Type B pancreatic cell (in vitro differentiated cells): ENCODE data around the gene M6PR. TPM values are rescaled to one million over a fixed set of nuclear protein-coding genes. Genes with fewer than 3 reads are reported as not detected.

Experiments used
- DNase-seq: peaks from one replicate; pipeline ENCODE4 v3.0.0; 2021; ENCODE audit warnings: mixed read lengths; ENCODE audit not compliant: unreplicated experiment; ENCODE audit errors: extremely low spot score
- H3K27ac Mint-ChIP-seq: 2 replicates; pipeline ENCODE4 v1.8.0; 2021; ENCODE audit warnings: mild to moderate bottlenecking, mixed read lengths
- H3K27me3 Mint-ChIP-seq: 2 replicates; pipeline ENCODE4 v1.8.0; 2021; ENCODE audit warnings: mixed read lengths
- H3K36me3 Mint-ChIP-seq: 2 replicates; pipeline ENCODE4 v1.8.0; 2021; ENCODE audit warnings: mixed read lengths
- H3K4me1 Mint-ChIP-seq: one replicate; pipeline ENCODE4 v1.8.0; 2021; ENCODE audit warnings: mixed read lengths; ENCODE audit not compliant: unreplicated experiment
- H3K4me3 Mint-ChIP-seq: 2 replicates; pipeline ENCODE4 v1.8.0; 2021; ENCODE audit warnings: mild to moderate bottlenecking, mixed read lengths
- H3K9me3 Mint-ChIP-seq: 2 replicates; pipeline ENCODE4 v1.8.0; 2021; ENCODE audit warnings: mixed read lengths
- CTCF ChIP-seq: fragments of 200-600 bp; sonication (generic); conservative IDR thresholded peaks from 2 replicates; pipeline ENCODE4 v1.5.0; 2021; ENCODE audit warnings: antibody characterized with exemption, mild to moderate bottlenecking
- long read RNA-seq: library from polyadenylated mRNA; unstranded; transcript quantifications from one replicate; pipeline ENCODE4 v2.0.0, GENCODE V29; 2020
- total RNA-seq: library from RNA; stranded (reverse); gene quantifications from 2 replicates; pipeline ENCODE4 v1.2.1, GENCODE V29; 2021; ENCODE audit warnings: low replicate concordance

M6PR gene
- 129 and 264 TPM in 2 replicates for total RNA-seq
- long read RNA-seq, transcript M6PR-201 (7 exons, 2,756 nt): major isoform, 1,060 of 1,288 reads
- long read RNA-seq, partial matches to known transcripts: 57 of 1,288 reads
- long read RNA-seq, other reads (novel, unspliced or antisense): 171 of 1,288 reads

DNA sequence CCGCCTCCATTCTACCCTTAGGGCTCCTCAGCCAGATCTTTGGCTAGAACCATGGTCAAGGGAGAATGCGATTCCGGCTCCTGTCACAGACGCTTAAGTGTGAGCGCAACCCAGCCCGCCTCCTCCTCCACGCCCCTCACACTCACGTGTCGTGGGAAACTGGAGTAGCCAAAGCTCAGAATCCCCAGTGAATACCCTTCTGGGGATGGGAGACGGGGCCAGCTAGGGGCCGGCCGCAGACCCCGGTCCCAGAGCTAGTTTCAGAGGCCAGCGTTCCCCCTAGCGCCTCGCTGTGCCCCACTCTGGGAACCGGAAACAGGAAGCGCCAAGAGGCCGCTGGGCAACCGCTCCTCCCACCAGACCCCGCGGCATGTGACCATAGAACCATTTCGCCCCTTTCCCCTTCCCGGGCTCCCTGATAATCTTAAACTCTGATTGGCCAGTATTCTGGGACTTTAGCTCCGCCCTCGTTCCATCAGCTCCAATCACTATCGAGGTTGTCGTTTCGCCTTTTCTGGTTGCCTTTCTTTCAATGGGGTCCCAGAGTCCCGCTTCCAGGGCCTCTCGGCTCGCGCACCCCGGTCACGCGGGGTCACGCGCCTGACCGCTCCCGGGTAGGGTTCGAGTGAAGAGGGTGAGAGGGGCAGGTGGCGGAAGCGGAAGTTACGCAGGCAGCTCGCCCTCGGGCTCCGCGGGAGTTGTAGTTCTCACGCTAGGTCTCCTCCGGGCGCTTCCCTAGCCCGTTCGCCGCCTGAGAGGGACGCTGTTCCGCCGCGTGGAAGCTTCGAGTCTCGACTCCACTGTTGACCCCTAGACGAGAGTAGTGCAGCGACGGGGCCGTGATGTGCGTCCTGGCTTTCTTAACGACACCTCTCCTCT is at the start of gene M6PR:
Gene M6PR (minus strand): TSS at position 304 of the 879 bp plus-strand sequence. CDS start 3,241 bp downstream, outside the sequence.
- H3K9me3 Mint-ChIP-seq: no peaks in the 10 kb centered on the region
- TF ChIP-seq CTCF: peak; percentile 54
- peak within 1 kb of the TSS; percentile 98 for H3K27ac Mint-ChIP-seq
- peaks cover 36% of the 10 kb centered on the region for H3K36me3 Mint-ChIP-seq
- peak; percentile 94 for DNase-seq
- peaks cover 4% of the 10 kb centered on the region for H3K4me1 Mint-ChIP-seq
- H3K4me3 Mint-ChIP-seq: peak within 1 kb of the TSS; percentile 95
- no peaks in the 10 kb centered on the region for H3K27me3 Mint-ChIP-seq

DNA sequence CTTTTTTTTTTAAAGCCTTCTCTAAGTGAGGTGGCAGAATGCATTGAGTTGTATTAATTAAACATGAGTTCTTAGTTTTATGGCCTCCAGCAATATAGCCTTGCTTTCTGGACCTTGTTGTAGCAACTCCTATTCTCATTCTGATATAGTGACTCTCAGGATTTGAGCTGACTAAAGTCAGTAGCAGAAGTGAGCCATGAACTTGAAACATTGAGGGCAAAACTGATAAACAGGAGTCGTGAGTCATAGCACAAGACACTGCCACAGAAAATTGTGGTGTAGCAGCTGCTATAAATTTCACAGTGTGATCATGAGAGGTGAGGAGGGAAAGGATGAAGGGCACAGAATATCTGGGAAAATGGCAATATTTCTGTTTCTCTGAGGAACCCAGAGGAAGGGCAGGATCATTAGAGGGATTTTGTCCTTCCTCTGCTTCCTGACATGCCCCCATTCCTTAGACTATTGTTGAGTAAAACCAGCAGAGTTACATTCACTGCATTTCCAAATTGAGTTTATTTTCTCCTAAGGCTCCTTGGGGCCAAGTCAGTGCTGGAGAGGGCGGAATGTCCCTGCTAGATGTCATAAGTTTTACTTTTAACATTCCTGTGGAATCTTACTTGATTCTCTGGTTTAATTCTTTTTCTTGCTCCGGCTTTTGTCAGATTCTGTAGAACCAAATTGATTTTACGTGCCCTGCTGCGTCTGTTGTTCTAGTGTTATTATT is 47.4 kb upstream of the M6PR start:
- no peaks in the 10 kb centered on the region for H3K36me3 Mint-ChIP-seq
- no peak overlapping the region for H3K4me3 Mint-ChIP-seq
- TF ChIP-seq CTCF: no peak
- no peaks in the 10 kb centered on the region for H3K27me3 Mint-ChIP-seq
- no peaks in the 10 kb centered on the region for H3K4me1 Mint-ChIP-seq
- no peak for DNase-seq
- no peak overlapping the region for H3K27ac Mint-ChIP-seq
- H3K9me3 Mint-ChIP-seq: no peaks in the 10 kb centered on the region

DNA sequence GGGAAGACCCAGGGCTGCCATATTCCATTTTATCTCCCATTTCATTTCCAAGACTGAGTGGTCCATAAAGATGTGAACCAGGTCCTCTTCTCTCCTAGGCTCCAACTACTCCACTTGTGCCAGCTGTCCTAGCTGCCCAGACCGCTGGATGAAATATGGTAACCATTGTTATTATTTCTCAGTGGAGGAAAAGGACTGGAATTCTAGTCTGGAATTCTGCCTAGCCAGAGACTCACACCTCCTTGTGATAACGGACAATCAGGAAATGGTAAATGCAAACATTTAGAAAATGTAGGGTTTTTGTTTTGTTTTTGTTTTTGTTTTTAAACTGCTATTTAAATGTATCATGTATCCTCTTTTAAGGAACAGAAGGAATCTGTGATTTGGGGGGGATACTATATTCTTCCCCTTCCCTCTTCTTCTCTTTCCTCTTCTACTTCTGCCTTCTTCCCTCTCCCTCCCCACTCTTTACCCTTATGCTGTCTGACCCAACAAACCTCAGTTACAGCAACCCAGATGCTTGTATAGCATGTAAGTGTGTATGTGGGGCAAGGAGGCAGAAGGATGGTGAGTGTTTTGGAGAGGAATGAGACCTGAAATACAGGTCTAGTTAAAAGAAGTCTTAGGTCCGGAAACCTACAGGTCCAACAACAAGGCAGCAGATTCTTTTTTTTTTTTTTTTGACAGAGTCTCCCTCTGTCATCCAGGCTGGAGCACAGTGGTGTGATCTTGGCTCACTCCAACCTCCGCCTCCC is 45.8 kb upstream of the M6PR start:
- Mint-ChIP-seq H3K4me3 (no peak overlapping the region), H3K36me3 (no peaks in the 10 kb centered on the region), H3K27me3 (no peaks in the 10 kb centered on the region), H3K27ac (no peak overlapping the region), H3K4me1 (no peaks in the 10 kb centered on the region), H3K9me3 (no peaks in the 10 kb centered on the region)
- no peak for TF ChIP-seq CTCF
- no peak for DNase-seq

GRCh38 chr12:8993827-8994226 is 44.4 kb upstream of the M6PR start:
- Mint-ChIP-seq H3K4me3 (no peak overlapping the region), H3K4me1 (no peaks in the 10 kb centered on the region), H3K27ac (no peak overlapping the region), H3K9me3 (no peaks in the 10 kb centered on the region), H3K27me3 (no peaks in the 10 kb centered on the region), H3K36me3 (no peaks in the 10 kb centered on the region)
- no peak for DNase-seq
- TF ChIP-seq CTCF: no peak
